BJ (cell line): ENCODE data around the gene NCOA7. TPM values are rescaled to one million over a fixed set of nuclear protein-coding genes. Genes with fewer than 3 reads are reported as not detected.
"Not testable (repeated sequence)": the region's sequence is repeated elsewhere in the genome, so short reads cannot be mapped to it uniquely, and the experiment has no call there.

Experiments
- CTCF ChIA-PET: fragments of 350-600 bp; formaldehyde crosslinking; extraction: SDS; loops from one replicate; lab custom pipeline; 2021; ENCODE audit warnings: antibody characterized with exemption, inconsistent platforms; lab: Yijun Ruan, JAX
- POLR2A ChIA-PET: fragments of 300-600 bp; sonication (Branson Sonifier 250); formaldehyde crosslinking; extraction: SDS; loops from one replicate; lab custom pipeline; 2021; ENCODE audit warnings: antibody characterized with exemption; lab: Charles Lee
- DNase-seq: peaks from one replicate; pipeline ENCODE4 v3.0.0-alpha.2; 2011; ENCODE audit warnings: low read depth
- H3K27me3 ChIP-seq: 2 replicates; pipeline ENCODE4 v1.6.0; 2011; ENCODE audit warnings: low read length; ENCODE audit not compliant: control insufficient read depth, insufficient read depth
- H3K36me3 ChIP-seq: 2 replicates; pipeline ENCODE4 v1.5.1; 2011; ENCODE audit warnings: low read length; ENCODE audit not compliant: control insufficient read depth, insufficient read depth
- H3K4me3 ChIP-seq: 2 replicates; pipeline ENCODE4 v1.5.1; 2011; ENCODE audit warnings: low read depth, mild to moderate bottlenecking, control low read depth, low read length
- polyA plus RNA-seq: library from polyadenylated mRNA; depleted of rRNA; stranded (reverse); fragments of >200 nt; gene quantifications from 2 replicates; pipeline ENCODE4 v1.2.3, GENCODE V29; 2011
- TF ChIP-seq, protein P1 (sequence below): IDR thresholded peaks from 2 replicates; pipeline ENCODE4 v1.5.1; 2011; ENCODE audit warnings: low read depth, mild to moderate bottlenecking, control low read depth, inconsistent platforms, low read length, moderate library complexity; ENCODE audit not compliant: insufficient read depth

The NCOA7 gene
- polyA plus RNA-seq, 1 experiment, result 27.2 TPM

DNA sequence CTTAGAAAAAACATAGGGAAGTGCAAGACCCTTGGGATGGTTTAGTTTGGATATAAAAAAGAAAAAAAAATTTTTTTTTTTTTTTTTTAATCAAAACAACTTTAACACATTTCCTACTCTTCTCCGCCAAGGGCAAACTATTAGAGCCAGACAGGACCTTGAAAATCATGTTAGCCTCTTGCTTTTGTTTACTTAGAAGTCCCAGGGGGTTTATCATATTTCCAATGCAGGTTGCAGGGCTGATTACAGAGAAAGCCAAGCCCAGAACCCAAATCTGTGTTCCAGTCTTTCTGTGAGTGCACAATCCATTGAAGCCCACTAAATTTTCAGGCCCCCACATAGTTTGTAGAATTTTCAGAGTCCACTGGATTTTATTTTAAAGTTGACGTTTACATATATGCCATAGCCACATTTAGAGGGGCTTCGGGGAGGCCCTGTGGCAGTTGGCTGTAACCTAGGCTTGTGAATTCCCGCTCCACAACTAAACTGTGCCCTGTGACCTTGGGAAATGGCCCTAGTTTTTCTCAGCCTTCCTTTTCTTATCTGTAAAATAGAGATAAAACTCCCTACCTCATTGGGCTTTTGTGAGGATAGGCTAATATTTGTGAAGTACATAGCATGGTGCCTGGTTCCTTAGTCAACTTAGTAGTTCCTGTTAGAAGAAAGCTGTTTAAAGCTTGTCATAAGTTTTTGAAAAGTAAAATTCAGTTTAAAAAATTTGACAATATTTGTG lies 55.7 kb downstream of the NCOA7 start:
- TF ChIP-seq, protein P1, sequence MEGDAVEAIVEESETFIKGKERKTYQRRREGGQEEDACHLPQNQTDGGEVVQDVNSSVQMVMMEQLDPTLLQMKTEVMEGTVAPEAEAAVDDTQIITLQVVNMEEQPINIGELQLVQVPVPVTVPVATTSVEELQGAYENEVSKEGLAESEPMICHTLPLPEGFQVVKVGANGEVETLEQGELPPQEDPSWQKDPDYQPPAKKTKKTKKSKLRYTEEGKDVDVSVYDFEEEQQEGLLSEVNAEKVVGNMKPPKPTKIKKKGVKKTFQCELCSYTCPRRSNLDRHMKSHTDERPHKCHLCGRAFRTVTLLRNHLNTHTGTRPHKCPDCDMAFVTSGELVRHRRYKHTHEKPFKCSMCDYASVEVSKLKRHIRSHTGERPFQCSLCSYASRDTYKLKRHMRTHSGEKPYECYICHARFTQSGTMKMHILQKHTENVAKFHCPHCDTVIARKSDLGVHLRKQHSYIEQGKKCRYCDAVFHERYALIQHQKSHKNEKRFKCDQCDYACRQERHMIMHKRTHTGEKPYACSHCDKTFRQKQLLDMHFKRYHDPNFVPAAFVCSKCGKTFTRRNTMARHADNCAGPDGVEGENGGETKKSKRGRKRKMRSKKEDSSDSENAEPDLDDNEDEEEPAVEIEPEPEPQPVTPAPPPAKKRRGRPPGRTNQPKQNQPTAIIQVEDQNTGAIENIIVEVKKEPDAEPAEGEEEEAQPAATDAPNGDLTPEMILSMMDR, result no peak
- no peaks in the 10 kb centered on the region for H3K27me3 ChIP-seq
- no peaks in the 10 kb centered on the region for H3K36me3 ChIP-seq
- no peak overlapping the region for H3K4me3 ChIP-seq
- DNase-seq, result no peak
- ChIA-PET POLR2A (no interaction called here), CTCF (interaction anchor here (1.0 to 2.2 kb wide), 4 partner anchors 11 to 110 kb away, joined by 3 to 14 read pairs (median 6); no protein-coding TSS in a partner anchor)

GRCh38 chr6:125848286-125848685 lies 57.5 kb downstream of the NCOA7 start:
- POLR2A ChIA-PET, DNase-seq, CTCF ChIA-PET, H3K36me3 ChIP-seq, H3K27me3 ChIP-seq, H3K4me3 ChIP-seq: not testable (repeated sequence)

DNA sequence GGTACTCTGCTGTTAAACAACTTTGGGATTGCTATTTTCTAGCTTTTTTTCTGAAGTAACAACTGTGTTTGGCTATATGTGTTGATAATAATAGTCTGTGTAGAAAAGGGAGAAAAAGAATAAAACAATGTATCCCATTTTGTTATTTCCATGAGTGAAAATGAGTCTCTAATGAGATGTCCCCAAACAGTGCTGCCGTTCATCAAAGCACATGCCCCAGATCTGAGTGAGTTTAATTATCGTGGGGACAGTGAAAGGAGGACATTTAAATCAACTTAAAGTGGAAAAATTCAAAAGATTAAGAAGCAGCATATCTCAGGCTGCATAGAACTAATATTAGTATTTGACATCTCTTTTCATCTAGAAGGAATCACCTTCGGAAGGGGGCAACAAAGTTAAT lies 59.6 kb downstream of the NCOA7 start:
- Histone ChIP-seq H3K36me3 (no peaks in the 10 kb centered on the region), H3K4me3 (no peak overlapping the region), H3K27me3 (no peaks in the 10 kb centered on the region)
- DNase-seq, result no peak
- TF ChIP-seq, protein P1, result no peak
- CTCF ChIA-PET, result interaction anchor here (0.6 to 1.3 kb wide), 2 partner anchors 60 to 62 kb away, joined by 4 read pairs; partner anchors contain the start of gene NCOA7
- POLR2A ChIA-PET, result no interaction called here

GRCh38 chr6:125852587-125852986 lies 61.8 kb downstream of the NCOA7 start:
- POLR2A ChIA-PET, result no interaction called here
- no peak for DNase-seq
- no peaks in the 10 kb centered on the region; the same call in 1 of the 2 replicates for H3K36me3 ChIP-seq
- H3K27me3 ChIP-seq, result no peaks in the 10 kb centered on the region
- H3K4me3 ChIP-seq, result no peak overlapping the region
- CTCF ChIA-PET, result interaction anchor here (1.2 kb wide), 1 partner anchor 103 kb away, joined by 3 read pairs; the partner anchor contains the start of gene HINT3
- TF ChIP-seq, protein P1, result no peak

DNA sequence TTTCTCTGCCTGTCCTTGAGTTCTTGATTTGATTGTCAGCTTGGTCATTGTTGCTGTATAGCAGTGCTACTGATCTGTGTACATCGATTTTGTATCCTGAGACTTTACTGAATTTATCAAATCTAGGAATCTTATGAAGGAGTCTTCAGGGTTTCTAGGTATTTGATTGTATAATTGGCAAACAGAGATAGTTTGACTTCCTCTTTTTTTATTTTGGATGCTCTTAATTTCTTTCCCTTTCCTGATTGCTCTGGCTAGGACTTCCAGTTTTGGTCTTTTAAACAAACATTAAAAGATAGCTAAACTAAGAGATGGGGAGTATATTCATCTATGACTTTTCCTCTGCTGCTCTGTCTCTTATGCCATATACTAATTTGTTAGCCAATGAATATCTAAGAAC lies 62.4 kb downstream of the NCOA7 start:
- CTCF ChIA-PET, result interaction anchor here (1.2 kb wide), 1 partner anchor 103 kb away, joined by 3 read pairs; the partner anchor contains the start of gene HINT3
- POLR2A ChIA-PET, result no interaction called here
- TF ChIP-seq, protein P1, result no peak

More for the DNA sequence above, 62.4 kb downstream of the NCOA7 start:
- H3K4me3 ChIP-seq, result no peak overlapping the region
- no peaks in the 10 kb centered on the region; the same call in 1 of the 2 replicates for H3K36me3 ChIP-seq
- DNase-seq, result no peak
- no peaks in the 10 kb centered on the region for H3K27me3 ChIP-seq
